ENCODE results near the gene UBL7.

UBL7 gene

DNA sequence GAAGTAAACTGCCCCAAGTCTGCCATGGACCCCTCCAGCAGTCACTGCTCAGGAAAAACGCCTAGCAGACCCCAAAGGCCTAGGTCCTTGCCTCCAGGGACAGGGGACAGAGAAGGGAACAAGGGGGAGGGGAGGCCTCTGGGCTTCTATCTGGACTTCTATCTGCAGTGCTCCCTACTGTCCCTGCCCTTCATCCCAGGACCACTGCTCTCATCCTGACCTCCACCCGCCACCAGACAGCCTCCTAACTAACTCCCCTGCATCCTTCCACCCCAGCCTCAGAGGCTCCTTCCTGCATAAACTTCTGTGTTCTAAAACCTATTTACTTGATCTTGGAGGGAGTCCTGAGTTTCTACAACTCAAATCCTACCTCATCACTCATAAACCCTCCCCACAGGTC is 52.6 kb downstream of the UBL7 start:
- TF ChIP-seq CTCF (IDR thresholded peaks at IDR 0.05; ENCODE audit: insufficient read depth, low read length, poor library complexity, severe bottlenecking): no peak
- Histone ChIP-seq H3K27me3 (replicated peaks; ENCODE audit: control insufficient read depth, insufficient read depth, low read length) (no peaks in the 10 kb centered on the region), H3K36me3 (ENCODE audit: control insufficient read depth, insufficient read depth, low read length) (peaks cover 36% of the 10 kb centered on the region), H3K4me3 (replicated peaks; ENCODE audit: low read depth, low read length) (no peak overlapping the region)
- DNase-seq (ENCODE audit: extremely low read depth, insufficient read length): no peak

- H3K4me3 ChIP-seq (replicated peaks; ENCODE audit: low read depth, low read length): no peak overlapping the region
- no peak for DNase-seq (ENCODE audit: extremely low read depth, insufficient read length)
Observed at GRCh38 chr15:74406992-74407705, 53.8 kb downstream of the UBL7 start.

GRCh38 chr15:74406517-74406916 is 54.4 kb downstream of the UBL7 start:
- no peak for DNase-seq (ENCODE audit: extremely low read depth, insufficient read length)
- H3K4me3 ChIP-seq (replicated peaks; ENCODE audit: low read depth, low read length): no peak overlapping the region
- TF ChIP-seq CTCF (IDR thresholded peaks at IDR 0.05; ENCODE audit: insufficient read depth, low read length, poor library complexity, severe bottlenecking): no peak
- H3K27me3 ChIP-seq (replicated peaks; ENCODE audit: control insufficient read depth, insufficient read depth, low read length): no peaks in the 10 kb centered on the region
- peaks cover 24% of the 10 kb centered on the region for H3K36me3 ChIP-seq (ENCODE audit: control insufficient read depth, insufficient read depth, low read length)

More at GRCh38 chr15:74406992-74407705, 53.8 kb downstream of the UBL7 start:
- no peak for TF ChIP-seq CTCF (IDR thresholded peaks at IDR 0.05; ENCODE audit: insufficient read depth, low read length, poor library complexity, severe bottlenecking)
- Histone ChIP-seq H3K36me3 (ENCODE audit: control insufficient read depth, insufficient read depth, low read length) (peaks cover 29% of the 10 kb centered on the region), H3K27me3 (replicated peaks; ENCODE audit: control insufficient read depth, insufficient read depth, low read length) (no peaks in the 10 kb centered on the region)

DNA sequence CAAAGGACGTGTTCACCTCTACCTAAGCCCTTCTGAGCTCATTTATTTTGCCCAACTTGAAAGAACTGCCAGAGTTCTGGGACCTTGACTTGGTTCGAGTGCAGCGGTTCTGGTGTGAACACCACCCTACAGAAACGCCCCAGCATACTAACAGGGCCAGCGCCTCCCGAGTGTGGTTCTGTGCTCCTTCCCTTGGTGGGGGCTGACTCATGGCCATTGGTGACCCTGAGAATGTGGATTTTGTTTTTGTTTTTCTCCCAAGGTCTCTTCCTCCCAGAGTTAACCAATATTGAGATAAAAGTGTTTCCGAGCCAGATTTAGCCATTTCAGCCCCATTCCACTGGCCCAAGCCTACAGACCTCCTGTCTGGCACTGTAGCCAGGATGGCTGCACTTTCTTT is 55.1 kb downstream of the UBL7 start:
- DNase-seq (ENCODE audit: extremely low read depth, insufficient read length): no peak
- H3K27me3 ChIP-seq (replicated peaks; ENCODE audit: control insufficient read depth, insufficient read depth, low read length): no peaks in the 10 kb centered on the region
- H3K36me3 ChIP-seq (ENCODE audit: control insufficient read depth, insufficient read depth, low read length): peaks cover 17% of the 10 kb centered on the region
- H3K4me3 ChIP-seq (replicated peaks; ENCODE audit: low read depth, low read length): no peak overlapping the region
- no peak for TF ChIP-seq CTCF (IDR thresholded peaks at IDR 0.05; ENCODE audit: insufficient read depth, low read length, poor library complexity, severe bottlenecking)

GRCh38 chr15:74403991-74404563 is 56.9 kb downstream of the UBL7 start:
- DNase-seq (ENCODE audit: extremely low read depth, insufficient read length): peak; percentile 88
- H3K4me3 ChIP-seq (replicated peaks; ENCODE audit: low read depth, low read length): peak overlapping the region; percentile 47
- no peak for TF ChIP-seq CTCF (IDR thresholded peaks at IDR 0.05; ENCODE audit: insufficient read depth, low read length, poor library complexity, severe bottlenecking)

More at GRCh38 chr15:74403991-74404563, 56.9 kb downstream of the UBL7 start:
- Histone ChIP-seq H3K36me3 (ENCODE audit: control insufficient read depth, insufficient read depth, low read length) (peaks cover 3% of the 10 kb centered on the region), H3K27me3 (replicated peaks; ENCODE audit: control insufficient read depth, insufficient read depth, low read length) (no peaks in the 10 kb centered on the region)
